ENCODE results near the gene TIAM2. TPM values are rescaled to one million over a fixed set of nuclear protein-coding genes. Genes with fewer than 3 reads are reported as not detected.

Gene TIAM2
- total RNA-seq, 2 donors from 2014 or later: 3.1 to 6.6 TPM

DNA sequence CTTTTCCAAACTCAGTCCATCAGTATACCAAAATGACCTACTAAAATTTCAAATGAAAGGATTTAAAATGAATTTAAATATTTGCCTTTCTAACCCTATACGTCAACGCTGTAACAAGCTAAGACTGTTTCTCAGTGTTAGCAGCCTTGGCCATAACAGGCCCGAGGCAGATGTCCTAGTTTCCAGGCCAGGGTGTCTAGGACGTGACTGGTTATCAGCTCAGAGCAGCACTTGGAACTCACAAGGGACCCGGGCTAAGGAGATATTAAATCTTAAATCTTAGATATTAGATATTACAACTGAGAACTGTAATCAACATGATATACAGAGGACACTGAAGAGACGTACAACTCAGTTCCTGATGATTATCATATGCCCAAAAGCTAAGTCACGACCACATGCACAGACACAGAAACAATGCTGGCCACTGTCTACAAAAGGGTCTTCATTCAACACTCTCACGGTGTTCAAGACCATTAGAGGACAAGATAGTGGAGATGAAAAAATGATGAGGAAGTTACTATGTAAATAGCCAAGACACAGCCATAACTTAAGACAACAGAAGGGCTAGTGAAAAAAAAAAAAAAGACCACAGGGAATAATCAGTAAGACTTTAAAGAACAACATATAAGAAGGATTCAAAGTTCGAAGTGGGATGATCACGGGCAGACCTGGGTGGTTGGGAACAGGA is 268.4 kb downstream of the TIAM2 start, which contains the start of gene CLDN20:
Gene CLDN20, plus strand, starts transcription at position 641 of the 691 bp plus-strand sequence. CDS start 11,707 bp downstream, outside the sequence.
- no peak within 1 kb of the TSS for H3K27ac ChIP-seq
- H3K36me3 ChIP-seq (replicated peaks in 1 of 2; ENCODE audit: insufficient read depth in 1 of 2, low read depth in 2 of 2): peaks cover 0 to 3% of the 10 kb centered on the region in 2 donors
- TF ChIP-seq POLR2A (IDR thresholded peaks at IDR 0.05): no peak
- TF ChIP-seq, protein P1, sequence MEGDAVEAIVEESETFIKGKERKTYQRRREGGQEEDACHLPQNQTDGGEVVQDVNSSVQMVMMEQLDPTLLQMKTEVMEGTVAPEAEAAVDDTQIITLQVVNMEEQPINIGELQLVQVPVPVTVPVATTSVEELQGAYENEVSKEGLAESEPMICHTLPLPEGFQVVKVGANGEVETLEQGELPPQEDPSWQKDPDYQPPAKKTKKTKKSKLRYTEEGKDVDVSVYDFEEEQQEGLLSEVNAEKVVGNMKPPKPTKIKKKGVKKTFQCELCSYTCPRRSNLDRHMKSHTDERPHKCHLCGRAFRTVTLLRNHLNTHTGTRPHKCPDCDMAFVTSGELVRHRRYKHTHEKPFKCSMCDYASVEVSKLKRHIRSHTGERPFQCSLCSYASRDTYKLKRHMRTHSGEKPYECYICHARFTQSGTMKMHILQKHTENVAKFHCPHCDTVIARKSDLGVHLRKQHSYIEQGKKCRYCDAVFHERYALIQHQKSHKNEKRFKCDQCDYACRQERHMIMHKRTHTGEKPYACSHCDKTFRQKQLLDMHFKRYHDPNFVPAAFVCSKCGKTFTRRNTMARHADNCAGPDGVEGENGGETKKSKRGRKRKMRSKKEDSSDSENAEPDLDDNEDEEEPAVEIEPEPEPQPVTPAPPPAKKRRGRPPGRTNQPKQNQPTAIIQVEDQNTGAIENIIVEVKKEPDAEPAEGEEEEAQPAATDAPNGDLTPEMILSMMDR (IDR thresholded peaks at IDR 0.05): no peak
- H3K4me3 ChIP-seq: no peak within 1 kb of the TSS
- DNase-seq: no peak
- H3K4me1 ChIP-seq: no peaks in the 10 kb centered on the region
- H3K27me3 ChIP-seq: no peaks in the 10 kb centered on the region
- ATAC-seq: no peak
- H3K9me3 ChIP-seq: no peaks in the 10 kb centered on the region
- 73 to 81% methylated on average over 10 of the region's 10 CpGs for WGBS, 2 donors
- intact Hi-C loops (cut with DNase I): no loop called here

DNA sequence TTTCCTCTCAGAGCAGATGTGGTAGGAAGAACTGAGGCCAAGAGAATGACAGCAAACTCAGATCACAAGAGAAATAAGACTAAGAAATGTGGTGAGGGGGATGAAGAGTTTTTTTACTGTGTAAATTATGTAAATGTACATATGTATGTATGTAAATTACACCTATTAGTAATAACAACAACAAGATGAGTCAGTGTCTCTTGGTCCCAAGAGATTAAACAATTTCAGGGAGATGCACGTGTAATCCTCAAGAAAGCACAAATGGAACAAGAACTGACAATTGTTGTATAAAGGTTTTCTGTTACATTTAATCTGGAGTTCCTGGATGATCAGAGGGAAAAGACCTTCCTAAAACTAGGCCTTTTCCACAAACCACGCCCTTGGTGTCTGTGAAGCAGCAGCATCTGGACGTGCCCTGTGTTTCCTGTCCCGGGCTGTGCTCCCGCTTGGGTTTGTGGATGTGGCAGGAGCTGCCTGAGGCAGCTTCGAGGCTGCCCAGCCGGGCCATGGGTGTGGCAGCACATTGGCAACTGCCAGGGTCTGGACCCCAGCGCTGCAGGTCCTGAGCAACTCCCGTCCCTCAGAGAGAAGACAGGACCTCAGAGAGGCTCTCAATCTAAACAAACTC is 269.7 kb downstream of the TIAM2 start:
- TF ChIP-seq, protein P1 (IDR thresholded peaks at IDR 0.05): no peak
- TF ChIP-seq POLR2A (IDR thresholded peaks at IDR 0.05): no peak
- intact Hi-C loops (cut with DNase I): no loop called here
- 83 to 98% methylated on average over 9 of the region's 9 CpGs for WGBS, 2 donors
- H3K27ac ChIP-seq: no peak overlapping the region
- no peak for DNase-seq
- no peaks in the 10 kb centered on the region for H3K27me3 ChIP-seq
- no peaks in the 10 kb centered on the region for H3K4me1 ChIP-seq
- no peak for ATAC-seq
- no peak overlapping the region for H3K4me3 ChIP-seq
- peaks cover 0 to 3% of the 10 kb centered on the region in 2 donors for H3K36me3 ChIP-seq (replicated peaks in 1 of 2; ENCODE audit: insufficient read depth in 1 of 2, low read depth in 2 of 2)
- no peaks in the 10 kb centered on the region for H3K9me3 ChIP-seq

DNA sequence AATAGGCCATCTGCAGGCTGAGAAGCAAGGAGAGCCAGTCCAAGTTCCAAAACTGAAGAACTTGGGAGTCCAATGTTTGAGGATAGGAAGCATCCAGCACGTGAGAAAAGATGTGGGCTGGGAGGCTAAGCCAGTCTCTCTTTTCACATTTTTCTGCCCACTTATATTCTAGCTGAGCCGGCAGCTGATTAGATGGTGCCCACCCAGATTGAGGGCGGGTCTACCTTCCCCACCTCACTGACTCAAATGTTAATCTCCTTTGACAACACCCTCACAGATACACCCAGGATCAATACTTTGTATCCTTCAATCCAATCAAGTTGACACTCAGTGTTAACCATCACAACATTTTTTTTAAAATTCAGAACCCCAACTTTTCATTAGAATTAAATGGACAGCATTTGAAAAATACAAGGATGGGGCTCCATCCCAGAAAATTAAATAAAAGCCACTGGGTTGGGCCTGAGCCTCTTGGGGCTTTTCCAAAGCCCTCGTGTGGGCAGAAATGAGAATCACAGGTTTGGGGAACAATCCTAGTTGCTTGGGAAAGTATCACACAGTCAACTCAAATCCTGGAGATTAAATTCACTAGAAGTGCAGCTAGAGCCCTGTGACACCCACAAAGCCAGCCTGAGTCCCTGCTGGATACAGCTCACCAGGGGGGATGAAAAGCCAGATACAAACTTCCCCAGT is 270.9 kb downstream of the TIAM2 start:
- Histone ChIP-seq H3K27me3 (no peaks in the 10 kb centered on the region), H3K27ac (no peak overlapping the region), H3K4me3 (no peak overlapping the region), H3K36me3 (replicated peaks in 1 of 2; ENCODE audit: insufficient read depth in 1 of 2, low read depth in 2 of 2) (no peaks in the 10 kb centered on the region), H3K9me3 (no peaks in the 10 kb centered on the region), H3K4me1 (no peaks in the 10 kb centered on the region)
- 94 to 95% methylated on average over 4 of the region's 4 CpGs for WGBS, 2 donors
- DNase-seq: no peak
- intact Hi-C loops (cut with DNase I): no loop called here
- ATAC-seq: no peak
- TF ChIP-seq, protein P1 (IDR thresholded peaks at IDR 0.05): no peak
- no peak for TF ChIP-seq POLR2A (IDR thresholded peaks at IDR 0.05)

DNA sequence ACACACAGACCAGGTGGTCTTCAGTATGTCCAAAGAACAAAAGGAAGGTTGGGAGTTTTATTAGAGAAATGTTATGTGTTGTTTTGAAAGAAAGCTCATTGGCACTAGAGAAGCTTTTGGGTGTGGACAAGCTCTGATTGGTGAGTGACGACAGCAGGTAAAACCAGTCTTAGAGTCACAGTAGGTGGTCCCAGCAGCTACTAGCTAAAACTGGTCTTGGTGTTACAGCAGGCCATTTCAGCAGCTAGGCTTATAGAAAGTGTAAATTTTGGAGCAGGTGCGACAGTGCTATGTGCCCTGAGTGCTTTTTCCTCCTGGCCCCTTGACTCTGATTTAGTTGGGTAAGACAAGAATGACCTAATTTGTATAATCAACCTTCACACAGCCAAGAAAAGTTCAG is 272.3 kb downstream of the TIAM2 start:
- no peaks in the 10 kb centered on the region for H3K36me3 ChIP-seq (replicated peaks in 1 of 2; ENCODE audit: insufficient read depth in 1 of 2, low read depth in 2 of 2)
- H3K27ac ChIP-seq: no peak overlapping the region
- no peak overlapping the region for H3K4me3 ChIP-seq
- DNase-seq (no peak), ATAC-seq (no peak)
- intact Hi-C loops (cut with DNase I): no loop called here
- no peak for TF ChIP-seq POLR2A (IDR thresholded peaks at IDR 0.05)
- TF ChIP-seq, protein P1 (IDR thresholded peaks at IDR 0.05): no peak
- whole genome bisulfite sequencing, 2 donors: 92 to 94% methylated on average over 2 of the region's 2 CpGs
- no peaks in the 10 kb centered on the region for H3K4me1 ChIP-seq
- H3K27me3 ChIP-seq: no peaks in the 10 kb centered on the region
- H3K9me3 ChIP-seq: no peaks in the 10 kb centered on the region
